Measurements from ENCODE around the gene PDE4D. TPM values are rescaled to one million over a fixed set of nuclear protein-coding genes. Genes with fewer than 3 reads are reported as not detected.

PDE4D gene
- total and polyA plus RNA-seq, 2 donors (not counting 1 experiment from before 2014, with no cell fraction given): 14.9 to 171 TPM

GRCh38 chr5:59261969-59262368, 631.6 kb downstream of the PDE4D start:
- TF ChIP-seq EZH2 (IDR thresholded peaks at IDR 0.05; ENCODE audit: borderline replicate concordance, insufficient read depth, low read depth, low read length, poor library complexity, severe bottlenecking): no peak
- TF ChIP-seq, protein P1, sequence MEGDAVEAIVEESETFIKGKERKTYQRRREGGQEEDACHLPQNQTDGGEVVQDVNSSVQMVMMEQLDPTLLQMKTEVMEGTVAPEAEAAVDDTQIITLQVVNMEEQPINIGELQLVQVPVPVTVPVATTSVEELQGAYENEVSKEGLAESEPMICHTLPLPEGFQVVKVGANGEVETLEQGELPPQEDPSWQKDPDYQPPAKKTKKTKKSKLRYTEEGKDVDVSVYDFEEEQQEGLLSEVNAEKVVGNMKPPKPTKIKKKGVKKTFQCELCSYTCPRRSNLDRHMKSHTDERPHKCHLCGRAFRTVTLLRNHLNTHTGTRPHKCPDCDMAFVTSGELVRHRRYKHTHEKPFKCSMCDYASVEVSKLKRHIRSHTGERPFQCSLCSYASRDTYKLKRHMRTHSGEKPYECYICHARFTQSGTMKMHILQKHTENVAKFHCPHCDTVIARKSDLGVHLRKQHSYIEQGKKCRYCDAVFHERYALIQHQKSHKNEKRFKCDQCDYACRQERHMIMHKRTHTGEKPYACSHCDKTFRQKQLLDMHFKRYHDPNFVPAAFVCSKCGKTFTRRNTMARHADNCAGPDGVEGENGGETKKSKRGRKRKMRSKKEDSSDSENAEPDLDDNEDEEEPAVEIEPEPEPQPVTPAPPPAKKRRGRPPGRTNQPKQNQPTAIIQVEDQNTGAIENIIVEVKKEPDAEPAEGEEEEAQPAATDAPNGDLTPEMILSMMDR (IDR thresholded peaks at IDR 0.05): no peak
- Mint-ChIP-seq H3K4me1 (peaks cover 4% of the 10 kb centered on the region), H3K27ac (no peak overlapping the region), H3K4me3 (no peak overlapping the region), H3K27me3 (no peaks in the 10 kb centered on the region), H3K9me3 (ENCODE audit: insufficient read depth) (no peaks in the 10 kb centered on the region)
- intact Hi-C loops (cut with micrococcal nuclease): no loop called here
- POLR2A ChIA-PET: no interaction called here
- Histone ChIP-seq H3K36me3 (replicated peaks in 1 of 2; ENCODE audit: control extremely low read depth in 1 of 2, control insufficient read depth in 1 of 2, extremely low read depth in 1 of 2, insufficient read depth in 2 of 2, low read length in 1 of 2) (no peaks in the 10 kb centered on the region), H3K9ac (ENCODE audit: low read length) (no peak overlapping the region), H3K79me2 (ENCODE audit: control insufficient read depth, insufficient read depth, low read length) (no peaks in the 10 kb centered on the region), H2AFZ (ENCODE audit: insufficient read depth, low read depth, low read length, poor library complexity, severe bottlenecking) (no peak overlapping the region), H3K4me2 (replicated peaks; ENCODE audit: low read depth, low read length, poor library complexity, severe bottlenecking) (no peak overlapping the region), H3K27me3 (replicated peaks in 1 of 4; ENCODE audit: control extremely low read depth in 1 of 4, control insufficient read depth in 3 of 4, insufficient read depth in 4 of 4, low read length in 3 of 4) (no peaks in the 10 kb centered on the region), H3K4me3 (ENCODE audit: control extremely low read depth in 1 of 5, extremely low read depth in 1 of 5, insufficient read depth in 1 of 5, low read depth in 2 of 5, low read length in 4 of 5) (no peak overlapping the region), H3K4me1 (ENCODE audit: control insufficient read depth in 2 of 2, insufficient read depth in 2 of 2, low read length in 2 of 2) (no peaks in the 10 kb centered on the region), H4K20me1 (ENCODE audit: control insufficient read depth, insufficient read depth, low read length, poor library complexity, severe bottlenecking) (no peaks in the 10 kb centered on the region), H3K27ac (ENCODE audit: low read length in 2 of 2) (no peak overlapping the region), H3K9me3 (ENCODE audit: control extremely low read depth in 1 of 3, control insufficient read depth in 2 of 3, insufficient read depth in 1 of 3, low read length in 2 of 3) (no peaks in the 10 kb centered on the region)
- WGBS (ENCODE audit: insufficient coverage): no CpG with 5 or more reads among the region's 1 CpG
- DNase-seq (no peak), ATAC-seq (ENCODE audit: low read depth) (no peak)
- CTCF ChIA-PET: no interaction called here

GRCh38 chr5:59260973-59261372, 632.6 kb downstream of the PDE4D start:
- CTCF ChIA-PET: interaction anchor here (0.7 kb wide), 1 partner anchor 1595 kb away, joined by 4 read pairs; no protein-coding TSS in a partner anchor
- no peak for ATAC-seq (ENCODE audit: low read depth)
- no peak overlapping the region for H3K27ac Mint-ChIP-seq
- peaks cover 5% of the 10 kb centered on the region for H3K4me1 Mint-ChIP-seq
- Histone ChIP-seq H3K79me2 (ENCODE audit: control insufficient read depth, insufficient read depth, low read length) (no peaks in the 10 kb centered on the region), H3K27ac (ENCODE audit: low read length in 2 of 2) (no peak overlapping the region), H3K9me3 (ENCODE audit: control extremely low read depth in 1 of 3, control insufficient read depth in 2 of 3, insufficient read depth in 1 of 3, low read length in 2 of 3) (no peaks in the 10 kb centered on the region), H3K4me3 (ENCODE audit: control extremely low read depth in 1 of 5, extremely low read depth in 1 of 5, insufficient read depth in 1 of 5, low read depth in 2 of 5, low read length in 4 of 5) (no peak overlapping the region), H3K4me1 (ENCODE audit: control insufficient read depth in 2 of 2, insufficient read depth in 2 of 2, low read length in 2 of 2) (no peaks in the 10 kb centered on the region), H4K20me1 (ENCODE audit: control insufficient read depth, insufficient read depth, low read length, poor library complexity, severe bottlenecking) (no peaks in the 10 kb centered on the region), H3K27me3 (replicated peaks in 1 of 4; ENCODE audit: control extremely low read depth in 1 of 4, control insufficient read depth in 3 of 4, insufficient read depth in 4 of 4, low read length in 3 of 4) (no peaks in the 10 kb centered on the region), H2AFZ (ENCODE audit: insufficient read depth, low read depth, low read length, poor library complexity, severe bottlenecking) (no peak overlapping the region), H3K9ac (ENCODE audit: low read length) (no peak overlapping the region), H3K36me3 (replicated peaks in 1 of 2; ENCODE audit: control extremely low read depth in 1 of 2, control insufficient read depth in 1 of 2, extremely low read depth in 1 of 2, insufficient read depth in 2 of 2, low read length in 1 of 2) (no peaks in the 10 kb centered on the region), H3K4me2 (replicated peaks; ENCODE audit: low read depth, low read length, poor library complexity, severe bottlenecking) (no peak overlapping the region)
- TF ChIP-seq, protein P1 (IDR thresholded peaks at IDR 0.05): no peak
- no peak for TF ChIP-seq EZH2 (IDR thresholded peaks at IDR 0.05; ENCODE audit: borderline replicate concordance, insufficient read depth, low read depth, low read length, poor library complexity, severe bottlenecking)
- no peak overlapping the region for H3K4me3 Mint-ChIP-seq
- POLR2A ChIA-PET: no interaction called here
- intact Hi-C loops (cut with micrococcal nuclease): no loop called here
- H3K27me3 Mint-ChIP-seq: no peaks in the 10 kb centered on the region
- no peak for DNase-seq
- H3K9me3 Mint-ChIP-seq (ENCODE audit: insufficient read depth): no peaks in the 10 kb centered on the region
- WGBS (ENCODE audit: insufficient coverage): no CpG with 5 or more reads among the region's 1 CpG
